PC-3 (cell line): ENCODE results near the gene RNLS.

Experiments
- CTCF ChIP-seq: fragments of 300-600 bp; sonication (generic); conservative IDR thresholded peaks from 2 replicates; pipeline ENCODE4 v1.5.1; 2017; ENCODE audit warnings: antibody characterized with exemption, low read depth, mild to moderate bottlenecking, low read length
- EZH2 ChIP-seq: fragments of 300-600 bp; sonication (generic); IDR thresholded peaks from one replicate; pipeline ENCODE4 v1.6.1; 2017; ENCODE audit warnings: antibody characterized with exemption, mild to moderate bottlenecking, low read length; ENCODE audit not compliant: unreplicated experiment

GRCh38 chr10:88507404-88507803 is 75.7 kb downstream of the RNLS start:
- no peak for TF ChIP-seq CTCF
- no peak for TF ChIP-seq EZH2
